HTERT RPE-1 (cell line): ENCODE measurements around the gene ZNF678.

ENCODE experiments used
- in situ Hi-C: fragments of 300-500 bp; cut with MboI; formaldehyde crosslinking; loops from 4 replicates; pipeline ENCODE4 v1.14.3; 2020; ENCODE audit warnings: low sequenced_read_pairs

Gene ZNF678

DNA sequence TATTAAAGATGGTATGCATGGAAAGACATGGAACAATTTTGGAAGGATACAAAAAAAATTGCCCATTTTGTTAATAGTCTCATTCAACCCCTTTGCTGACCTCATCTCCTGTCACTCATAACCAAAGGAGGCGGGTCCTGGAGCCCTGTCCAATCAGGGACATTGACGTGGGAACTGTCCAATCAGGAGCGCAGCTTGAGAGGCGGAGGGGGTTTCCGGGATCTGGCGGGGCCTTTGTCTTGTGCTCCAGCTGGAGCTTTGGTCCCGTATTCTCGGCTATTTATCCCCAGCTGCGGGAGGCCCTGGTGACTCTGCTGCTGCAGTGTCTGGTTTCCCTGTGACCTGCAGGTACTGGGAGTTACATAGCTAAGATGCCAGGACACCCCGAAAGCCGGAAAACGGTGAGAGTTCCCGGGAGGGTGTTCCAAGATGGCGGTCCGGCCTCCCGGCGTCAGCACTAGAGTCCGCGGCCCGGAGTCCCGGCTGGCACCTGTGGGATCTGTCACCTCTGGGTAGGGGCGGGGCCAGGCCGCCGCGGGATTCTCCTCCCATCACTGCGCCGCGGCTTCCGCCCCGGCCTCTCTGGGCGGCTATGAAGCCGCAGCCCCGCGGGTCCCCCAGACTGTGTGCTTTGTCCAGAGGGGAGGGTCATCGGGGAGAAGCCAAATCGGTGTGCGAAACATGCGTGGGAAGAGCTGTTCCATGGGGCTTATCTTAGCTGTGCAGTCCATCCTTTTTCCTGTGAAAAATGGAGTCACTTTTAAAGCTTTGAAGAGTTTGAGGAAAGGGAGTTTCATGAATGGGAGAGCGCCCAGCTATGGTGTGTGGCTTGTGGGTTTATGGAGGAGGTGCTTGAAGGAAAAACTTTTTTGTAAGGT lies at the start of gene ZNF678:
Gene ZNF678 (plus strand): TSS at position 233 of the 878 bp plus-strand sequence. CDS start 87,436 bp downstream, outside the sequence.
- in situ Hi-C loops, result no loop called here

DNA sequence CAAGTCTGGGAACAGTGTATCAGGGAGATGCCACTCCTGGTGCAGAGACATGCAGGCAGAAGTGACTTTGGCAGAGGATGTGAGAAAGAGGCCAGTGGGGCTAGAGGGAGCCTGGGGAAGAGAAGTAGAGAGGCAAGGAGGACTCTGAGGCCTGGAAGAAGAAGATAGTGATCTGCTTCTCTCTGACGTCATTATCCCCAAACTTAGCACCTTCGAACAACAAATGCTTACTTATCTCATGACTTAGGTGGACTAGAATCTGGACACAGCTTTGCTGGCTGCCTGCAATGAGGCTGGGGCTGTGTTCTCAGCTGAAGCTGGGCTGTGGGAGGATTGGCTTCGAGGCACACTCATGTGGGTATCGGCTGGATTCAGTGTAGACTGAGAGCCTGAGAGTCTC lies 44.5 kb upstream of the ZNF678 start:
- in situ Hi-C loops, result no loop called here

GRCh38 chr1:227521782-227522181 lies 41.6 kb upstream of the ZNF678 start:
- in situ Hi-C loops, result no loop called here

GRCh38 chr1:227526524-227526923 lies 36.8 kb upstream of the ZNF678 start:
- in situ Hi-C loops, result no loop called here

- in situ Hi-C loops, result no loop called here
These were observed 31.2 kb upstream of the ZNF678 start for GRCh38 chr1:227532019-227532619.

DNA sequence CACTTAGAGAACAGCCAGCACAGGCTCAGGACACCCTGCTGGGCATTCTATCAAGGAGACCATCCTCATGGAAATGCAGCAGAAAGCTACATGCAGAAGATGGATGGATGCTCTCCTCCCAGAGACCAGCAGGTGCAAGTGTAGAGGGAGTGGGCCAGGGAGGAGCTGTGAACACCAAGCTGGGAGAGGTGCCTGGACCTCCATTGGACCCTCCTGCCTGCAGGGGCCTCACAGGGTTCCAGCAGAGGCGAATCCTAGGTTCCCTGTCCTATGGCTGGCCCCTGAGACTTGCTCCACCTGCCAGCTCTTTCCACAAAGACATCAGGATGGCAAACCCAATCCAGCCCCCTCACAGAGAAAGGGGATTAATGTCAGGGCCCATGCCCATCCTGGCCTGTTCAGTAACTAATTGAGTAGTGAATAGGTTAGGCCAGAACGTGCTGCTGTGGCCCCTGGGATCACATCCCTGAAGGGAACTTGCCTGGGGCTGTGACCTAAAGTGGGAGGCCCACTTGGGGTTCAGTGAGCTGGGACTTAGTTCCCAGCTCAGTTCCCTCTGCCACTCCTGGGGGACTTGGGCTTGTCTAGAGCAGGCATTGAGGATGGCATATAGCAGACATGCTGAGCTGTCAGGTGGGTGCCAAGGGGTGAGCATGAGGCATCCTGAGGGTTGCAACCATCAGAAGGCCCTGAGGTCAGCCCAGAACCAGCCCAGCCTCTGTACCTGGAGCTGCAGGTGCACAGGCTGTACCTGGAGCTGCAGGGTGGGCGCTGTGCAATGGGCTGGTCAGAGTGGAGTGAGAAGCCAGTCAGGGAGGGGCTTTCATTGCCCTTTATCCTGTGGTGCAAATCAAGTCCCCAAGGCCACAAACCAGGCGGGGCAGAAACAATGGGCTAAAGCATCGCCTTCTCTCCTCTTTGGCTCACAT lies 22.9 kb upstream of the ZNF678 start:
- in situ Hi-C loops, result no loop called here

- in situ Hi-C loops, result no loop called here
These were observed 22.2 kb upstream of the ZNF678 start for GRCh38 chr1:227541129-227541528.

DNA sequence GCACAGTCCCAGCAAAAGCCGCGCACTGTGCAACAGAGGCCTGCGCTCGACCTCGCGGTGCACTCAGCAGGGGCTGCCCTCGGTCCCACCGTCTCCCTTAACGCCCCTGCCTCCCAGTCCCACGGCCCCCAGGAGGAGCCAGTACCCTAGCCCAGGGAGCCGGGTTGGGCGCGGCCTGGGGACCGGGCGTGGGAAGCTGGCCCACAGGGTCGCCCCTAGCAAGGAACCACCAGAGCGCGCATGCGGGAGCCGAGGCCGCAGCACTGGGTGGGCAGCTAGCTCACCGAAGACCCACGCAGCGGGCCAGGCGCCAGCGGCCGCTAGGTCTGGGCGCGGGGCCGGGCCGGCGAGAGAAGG lies 21.6 kb upstream of the ZNF678 start:
- in situ Hi-C loops, result no loop called here

DNA sequence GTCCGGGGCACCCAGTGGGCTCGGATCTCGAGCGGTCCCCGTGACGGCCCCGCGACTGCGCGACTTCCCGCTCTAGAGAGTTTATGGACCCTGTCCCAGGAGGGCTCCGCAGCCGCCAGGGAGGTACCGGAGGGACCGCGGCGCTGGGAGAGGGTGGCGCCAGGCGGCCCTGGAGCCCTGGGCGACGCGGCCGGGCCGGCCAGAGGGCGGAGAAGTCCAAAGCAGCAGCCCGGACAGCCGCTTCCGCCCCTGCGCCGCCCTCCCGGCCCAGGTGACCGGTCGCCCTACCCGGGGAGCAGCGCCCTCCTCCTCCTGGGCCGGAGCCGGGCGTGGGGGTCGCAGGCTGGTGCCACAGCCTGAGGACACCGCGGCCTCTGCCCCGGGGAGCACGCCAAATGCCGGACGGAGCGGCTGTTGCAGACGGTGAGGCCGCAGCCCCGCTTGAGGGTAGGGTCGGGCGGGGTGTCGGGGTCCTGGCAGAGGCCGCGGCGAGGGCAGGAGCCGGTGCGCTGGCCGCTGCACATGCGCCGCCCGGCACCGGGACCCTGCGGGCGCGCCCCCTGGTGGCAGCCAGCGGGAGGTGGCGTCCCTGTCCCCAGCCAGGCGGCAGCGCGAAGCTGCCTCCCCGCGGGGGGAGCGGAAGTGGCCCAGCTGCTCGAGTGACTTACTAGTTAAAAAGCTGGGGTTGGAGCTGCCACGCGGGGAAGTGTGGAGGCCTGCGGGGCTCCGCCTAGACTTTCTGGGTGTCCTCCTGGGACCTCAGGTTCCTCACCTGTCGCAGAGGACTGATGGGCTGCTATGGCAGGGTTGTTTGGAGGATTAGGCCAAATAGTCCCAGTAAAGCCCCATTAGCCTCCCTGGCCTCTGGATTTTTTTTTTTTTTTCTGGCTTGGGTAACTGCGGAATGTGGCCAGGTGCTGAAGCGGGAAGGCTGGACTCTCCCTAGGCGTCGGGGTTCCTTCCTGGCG lies 20.9 kb upstream of the ZNF678 start:
- in situ Hi-C loops, result no loop called here

DNA sequence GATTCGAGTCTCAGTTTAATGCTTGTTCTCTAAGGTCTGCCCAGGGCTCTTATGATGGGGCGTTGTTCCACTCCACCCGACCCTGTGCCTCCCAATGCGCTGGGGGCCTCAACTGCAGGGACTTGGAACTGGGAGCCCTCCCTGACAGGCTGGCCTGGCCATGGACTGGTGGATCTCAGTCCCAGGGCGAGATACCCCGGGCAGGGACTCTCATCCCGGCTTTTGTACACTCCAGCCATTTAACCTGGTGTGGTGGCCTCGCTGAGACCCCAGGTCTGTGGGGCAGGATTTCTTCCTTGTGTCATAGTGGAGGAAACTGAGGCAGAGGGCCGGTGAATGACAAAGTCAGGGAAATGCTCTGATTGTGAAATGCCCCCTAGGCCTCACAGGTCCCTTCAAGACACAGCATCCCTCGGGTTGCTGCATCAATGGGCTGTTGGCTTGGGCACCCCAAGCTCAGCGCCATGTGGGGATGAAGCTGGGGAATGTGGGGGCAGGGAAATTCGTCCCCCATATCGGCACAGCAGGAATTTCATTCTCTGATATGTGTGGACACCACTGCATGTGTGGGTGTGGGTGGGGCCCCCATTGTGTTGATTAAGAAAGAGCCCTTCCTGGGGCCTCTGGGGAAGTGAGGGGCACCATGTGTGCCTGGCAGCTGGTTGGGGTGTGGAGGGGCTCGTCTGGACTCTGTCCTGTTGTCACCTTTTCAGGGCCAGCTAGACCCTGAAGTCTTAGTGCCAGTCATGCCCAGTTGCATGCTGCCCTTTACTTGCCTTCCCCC lies 19.9 kb upstream of the ZNF678 start:
- in situ Hi-C loops, result no loop called here

- in situ Hi-C loops, result no loop called here
These were observed 19.0 kb upstream of the ZNF678 start for GRCh38 chr1:227544067-227545050.

GRCh38 chr1:227545361-227545760 lies 18.0 kb upstream of the ZNF678 start:
- in situ Hi-C loops, result no loop called here

DNA sequence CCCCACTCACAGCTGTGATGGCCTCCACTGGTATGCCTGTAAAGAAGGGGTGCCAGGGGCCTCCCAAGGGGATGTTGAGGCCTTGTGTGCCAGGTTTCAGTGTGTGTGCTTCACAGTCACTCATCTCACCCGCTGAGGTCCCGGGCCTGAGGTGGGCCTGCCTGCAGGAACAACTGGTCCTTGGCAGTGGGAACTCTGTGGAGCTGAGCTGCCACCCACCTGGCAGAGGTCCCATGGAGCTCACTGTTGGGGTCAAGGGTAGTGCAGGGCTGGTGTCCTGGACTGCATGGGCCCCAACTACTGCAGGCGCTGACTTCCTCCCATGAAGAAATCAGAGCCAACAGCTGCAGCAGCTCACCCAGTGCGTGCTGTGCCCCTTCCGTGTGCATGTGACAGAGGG lies 17.3 kb upstream of the ZNF678 start:
- in situ Hi-C loops, result no loop called here

DNA sequence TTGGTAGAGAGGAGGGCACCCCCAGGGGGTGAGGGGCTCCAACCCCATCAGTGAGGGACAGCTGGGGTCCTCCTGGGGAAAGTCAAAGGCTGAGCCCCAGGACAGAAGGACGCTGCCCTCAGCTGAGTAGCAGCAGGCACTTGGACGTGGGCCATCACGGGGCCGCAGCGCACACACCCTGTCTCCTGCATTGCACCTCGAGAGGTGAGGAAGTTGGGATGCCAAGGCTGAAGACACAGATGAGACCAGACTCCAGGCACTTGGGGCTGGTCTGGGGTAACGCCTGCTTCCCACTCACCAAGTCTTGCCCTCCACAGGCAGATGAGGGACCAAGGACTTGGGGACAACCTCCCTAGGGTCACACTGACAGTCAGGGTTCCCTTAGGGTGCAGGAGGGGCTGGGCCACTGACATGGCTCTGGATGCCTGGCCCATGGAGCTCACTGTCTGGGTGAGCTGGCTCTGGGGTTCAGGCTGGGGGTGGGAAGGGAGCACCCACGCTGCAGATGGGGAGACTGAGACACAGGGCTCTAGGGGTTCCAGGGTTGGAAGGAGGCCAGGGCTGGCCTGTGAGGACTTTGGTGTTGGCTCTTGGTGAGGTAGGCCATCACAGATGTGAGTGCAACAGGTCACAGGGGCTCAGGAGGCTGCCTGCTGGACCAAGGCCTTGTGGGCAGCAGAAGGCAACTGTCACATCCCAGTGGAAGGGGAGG lies 16.6 kb upstream of the ZNF678 start:
- in situ Hi-C loops, result no loop called here

GRCh38 chr1:227547310-227548118 lies 15.8 kb upstream of the ZNF678 start:
- in situ Hi-C loops, result no loop called here

DNA sequence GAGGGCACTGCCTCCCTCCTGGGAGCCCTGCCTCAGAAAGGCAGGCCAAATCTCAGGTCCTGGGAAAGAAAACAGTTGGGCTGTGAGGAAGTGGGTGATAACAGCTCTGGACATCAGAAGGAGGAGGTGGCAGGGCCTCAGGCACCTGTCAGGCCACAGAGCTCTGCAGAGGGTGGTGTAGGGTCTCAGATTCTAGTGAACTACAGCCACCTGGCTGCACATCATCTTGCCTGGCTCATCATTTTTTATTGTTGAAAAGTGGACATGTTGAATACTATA lies 15.3 kb upstream of the ZNF678 start:
- in situ Hi-C loops, result no loop called here

DNA sequence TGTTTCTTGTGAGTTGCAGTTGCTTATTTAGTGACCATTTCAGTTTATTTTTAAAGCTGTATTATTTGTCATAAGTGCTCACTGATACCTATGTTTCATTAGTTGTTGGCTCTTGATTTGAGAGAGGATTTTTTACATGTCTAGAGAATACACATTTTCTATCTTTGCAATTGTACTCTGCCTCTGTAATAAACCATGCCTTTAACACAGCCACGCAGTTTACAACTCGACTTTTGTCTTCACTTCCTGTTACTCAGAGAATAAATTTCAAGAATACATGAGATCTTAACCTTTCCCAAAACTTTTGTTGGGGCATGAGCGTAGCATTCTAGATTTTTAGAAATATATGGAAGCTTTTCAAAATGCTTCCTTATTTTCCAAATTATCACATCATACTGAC lies 14.9 kb upstream of the ZNF678 start:
- in situ Hi-C loops, result no loop called here
